CD4-positive, CD25-positive, alpha-beta regulatory T cell (primary cell): Measurements from ENCODE around the gene SDCCAG8. TPM values are rescaled to one million over a fixed set of nuclear protein-coding genes. Genes with fewer than 3 reads are reported as not detected.

Experiments used
- ATAC-seq, 2 donors: fragments of 150-1000 bp; cut with Tn5 transposase; one replicate each; pipeline ENCODE4 v1.10.0; 2021; ENCODE audit warnings: low read depth in 2 of 2, moderate number of reproducible peaks in 2 of 2, moderate library complexity in 1 of 2
- DNase-seq, 3 donors: peaks; one replicate each; pipeline versions ENCODE4 v3.0.0 to v3.0.0-alpha.2; 2012 to 2022; ENCODE audit warnings: mixed read lengths in 1 of 3
- H3K27ac ChIP-seq: one replicate; pipeline ENCODE4 v1.7.0; 2013; ENCODE audit warnings: mild to moderate bottlenecking, low read length; ENCODE audit not compliant: insufficient read depth, poor library complexity, severe bottlenecking
- H3K27me3 ChIP-seq: one replicate; pipeline ENCODE4 v1.7.0; 2013; ENCODE audit warnings: low read length; ENCODE audit not compliant: control insufficient read depth, insufficient read depth
- H3K36me3 ChIP-seq: one replicate; pipeline ENCODE4 v1.7.0; 2013; ENCODE audit warnings: mild to moderate bottlenecking, low read length, moderate library complexity; ENCODE audit not compliant: control insufficient read depth, insufficient read depth
- H3K4me1 ChIP-seq: 2 replicates; pipeline ENCODE4 v1.7.0; 2013; ENCODE audit warnings: mild to moderate bottlenecking, low read length; ENCODE audit not compliant: insufficient read depth, control insufficient read depth, poor library complexity, severe bottlenecking
- H3K4me3 ChIP-seq: one replicate; pipeline ENCODE4 v1.7.0; 2013; ENCODE audit warnings: low read depth, mild to moderate bottlenecking, low read length, moderate library complexity
- H3K9me3 ChIP-seq, 2 experiments: 1 replicate in 1 of 2; 2 replicates in 1 of 2; pipeline ENCODE4 v1.7.0; 2013; ENCODE audit warnings: low read length in 2 of 2, mild to moderate bottlenecking in 1 of 2, moderate library complexity in 1 of 2; ENCODE audit not compliant: control insufficient read depth in 2 of 2
- H3K27ac Mint-ChIP-seq, 3 donors: one replicate each; pipeline ENCODE4 v1.8.0; 2020 to 2022; ENCODE audit warnings: mild to moderate bottlenecking in 3 of 3, mixed read lengths in 3 of 3, moderate library complexity in 2 of 3
- H3K27me3 Mint-ChIP-seq: one replicate; pipeline ENCODE4 v1.8.0; 2022; ENCODE audit warnings: mild to moderate bottlenecking, mixed read lengths
- H3K36me3 Mint-ChIP-seq: one replicate; pipeline ENCODE4 v1.8.0; 2020; ENCODE audit warnings: mixed read lengths
- H3K4me1 Mint-ChIP-seq, 4 donors: one replicate each; pipeline ENCODE4 v1.8.0; 2020 to 2022; ENCODE audit warnings: mixed read lengths in 4 of 4, mild to moderate bottlenecking in 1 of 4
- H3K4me3 Mint-ChIP-seq, 4 donors: one replicate each; pipeline ENCODE4 v1.8.0; 2020 to 2022; ENCODE audit warnings: mild to moderate bottlenecking in 4 of 4, mixed read lengths in 4 of 4, moderate library complexity in 3 of 4
- H3K9me3 Mint-ChIP-seq, 7 donors: one replicate each; pipeline ENCODE4 v1.8.0; 2020 to 2022; ENCODE audit warnings: mixed read lengths in 7 of 7, mild to moderate bottlenecking in 3 of 7, moderate library complexity in 2 of 7
- polyA plus RNA-seq, 4 donors: library from polyadenylated mRNA; unstranded; fragments of 300-500 nt; fragmentation: Illumina TruSeq; gene quantifications; one replicate each; pipeline ENCODE4 v1.2.3, GENCODE V29; 2021
- total RNA-seq: library from RNA; stranded (reverse); gene quantifications from one replicate; pipeline ENCODE4 v1.2.3, GENCODE V29; 2022

Gene SDCCAG8
- total and polyA plus RNA-seq, 5 donors from 2014 or later: 19.4 to 28.5 (median 22.7) TPM

GRCh38 chr1:243315893-243316292 is 60.1 kb downstream of the SDCCAG8 start:
- peak overlapping the region in 2 of 3 donors; percentile 2 to 15 for H3K27ac Mint-ChIP-seq
- no peaks in the 10 kb centered on the region for H3K27me3 Mint-ChIP-seq
- H3K9me3 ChIP-seq: no peaks in the 10 kb centered on the region

GRCh38 chr1:243316366-243316989 is 60.6 kb downstream of the SDCCAG8 start:
- no peak overlapping the region for H3K27ac ChIP-seq
- Mint-ChIP-seq H3K4me3 (no peak overlapping the region), H3K4me1 (peaks cover 0 to 12% (median 4%) of the 10 kb centered on the region in 4 donors), H3K9me3 (no peaks in the 10 kb centered on the region), H3K27ac (peak overlapping the region in 1 of 3 donors; percentile 6), H3K27me3 (no peaks in the 10 kb centered on the region), H3K36me3 (peaks cover 28% of the 10 kb centered on the region)
- peaks cover 9% of the 10 kb centered on the region for H3K36me3 ChIP-seq
- no peaks in the 10 kb centered on the region for H3K4me1 ChIP-seq
- ATAC-seq (no peak), DNase-seq (no peak)
- no peaks in the 10 kb centered on the region for H3K9me3 ChIP-seq
- H3K4me3 ChIP-seq: no peak overlapping the region
- no peaks in the 10 kb centered on the region for H3K27me3 ChIP-seq

More at GRCh38 chr1:243315893-243316292, 60.1 kb downstream of the SDCCAG8 start:
- H3K27ac ChIP-seq: no peak overlapping the region
- peaks cover 32% of the 10 kb centered on the region for H3K36me3 Mint-ChIP-seq
- H3K4me3 ChIP-seq: no peak overlapping the region
- H3K4me1 ChIP-seq: no peaks in the 10 kb centered on the region
- peaks cover 0 to 12% (median 5%) of the 10 kb centered on the region in 4 donors for H3K4me1 Mint-ChIP-seq
- no peaks in the 10 kb centered on the region for H3K9me3 Mint-ChIP-seq
- H3K36me3 ChIP-seq: peaks cover 9% of the 10 kb centered on the region
- DNase-seq (no peak), ATAC-seq (no peak)
- H3K4me3 Mint-ChIP-seq: no peak overlapping the region
- H3K27me3 ChIP-seq: no peaks in the 10 kb centered on the region

GRCh38 chr1:243320224-243320623 is 64.4 kb downstream of the SDCCAG8 start:
- DNase-seq (no peak), ATAC-seq (no peak)
- Histone ChIP-seq H3K4me3 (no peak overlapping the region), H3K27me3 (no peaks in the 10 kb centered on the region), H3K36me3 (peaks cover 5% of the 10 kb centered on the region), H3K27ac (no peak overlapping the region), H3K9me3 (no peaks in the 10 kb centered on the region), H3K4me1 (no peaks in the 10 kb centered on the region)
- H3K4me3 Mint-ChIP-seq: no peak overlapping the region
- peaks cover 0 to 17% (median 1%) of the 10 kb centered on the region in 4 donors for H3K4me1 Mint-ChIP-seq
- H3K27ac Mint-ChIP-seq: peak overlapping the region in 1 of 3 donors; percentile 21
- H3K9me3 Mint-ChIP-seq: no peaks in the 10 kb centered on the region
- no peaks in the 10 kb centered on the region for H3K27me3 Mint-ChIP-seq
- H3K36me3 Mint-ChIP-seq: peaks cover 27% of the 10 kb centered on the region

GRCh38 chr1:243322326-243322725 is 66.5 kb downstream of the SDCCAG8 start:
- Mint-ChIP-seq H3K4me3 (no peak overlapping the region), H3K27me3 (no peaks in the 10 kb centered on the region), H3K36me3 (peaks cover 14% of the 10 kb centered on the region), H3K27ac (no peak overlapping the region), H3K9me3 (no peaks in the 10 kb centered on the region), H3K4me1 (peaks cover 0 to 16% (median 1%) of the 10 kb centered on the region in 4 donors)
- Histone ChIP-seq H3K4me1 (no peaks in the 10 kb centered on the region), H3K4me3 (no peak overlapping the region), H3K9me3 (no peaks in the 10 kb centered on the region), H3K36me3 (peaks cover 5% of the 10 kb centered on the region), H3K27me3 (no peaks in the 10 kb centered on the region), H3K27ac (no peak overlapping the region)
- no peak for DNase-seq
- no peak for ATAC-seq

- peaks cover 6% of the 10 kb centered on the region for H3K36me3 Mint-ChIP-seq
- H3K27me3 Mint-ChIP-seq: no peaks in the 10 kb centered on the region
- Histone ChIP-seq H3K27me3 (no peaks in the 10 kb centered on the region), H3K27ac (no peak overlapping the region), H3K4me1 (no peaks in the 10 kb centered on the region), H3K4me3 (no peak overlapping the region), H3K36me3 (peaks cover 2% of the 10 kb centered on the region), H3K9me3 (no peaks in the 10 kb centered on the region)
- H3K9me3 Mint-ChIP-seq: no peaks in the 10 kb centered on the region
- DNase-seq: no peak
- ATAC-seq: no peak
- no peak overlapping the region for H3K4me3 Mint-ChIP-seq
- peak overlapping the region in 1 of 3 donors; percentile 4 for H3K27ac Mint-ChIP-seq
- H3K4me1 Mint-ChIP-seq: peaks cover 0 to 16% (median 1%) of the 10 kb centered on the region in 4 donors
Measured at GRCh38 chr1:243323491-243323890, 67.7 kb downstream of the SDCCAG8 start.

- H3K27me3 ChIP-seq: no peaks in the 10 kb centered on the region
- Mint-ChIP-seq H3K36me3 (peaks cover 6% of the 10 kb centered on the region), H3K27ac (no peak overlapping the region), H3K9me3 (no peaks in the 10 kb centered on the region), H3K27me3 (no peaks in the 10 kb centered on the region), H3K4me1 (peaks cover 0 to 9% (median 1%) of the 10 kb centered on the region in 4 donors), H3K4me3 (no peak overlapping the region)
- no peaks in the 10 kb centered on the region for H3K4me1 ChIP-seq
- DNase-seq: peak; percentile 5 to 74 (median 48)
- H3K9me3 ChIP-seq: no peaks in the 10 kb centered on the region
- ATAC-seq: no peak
- H3K4me3 ChIP-seq: no peak overlapping the region
- H3K36me3 ChIP-seq: no peaks in the 10 kb centered on the region
- H3K27ac ChIP-seq: no peak overlapping the region
Measured at GRCh38 chr1:243325305-243325890, 69.6 kb downstream of the SDCCAG8 start.

GRCh38 chr1:243332440-243332839 is 76.6 kb downstream of the SDCCAG8 start:
- Histone ChIP-seq H3K4me3 (no peak overlapping the region), H3K9me3 (no peaks in the 10 kb centered on the region), H3K27ac (no peak overlapping the region), H3K27me3 (no peaks in the 10 kb centered on the region), H3K36me3 (peaks cover 21% of the 10 kb centered on the region), H3K4me1 (no peaks in the 10 kb centered on the region)
- Mint-ChIP-seq H3K9me3 (no peaks in the 10 kb centered on the region), H3K27ac (no peak overlapping the region), H3K4me3 (no peak overlapping the region), H3K27me3 (no peaks in the 10 kb centered on the region), H3K36me3 (peaks cover 50% of the 10 kb centered on the region), H3K4me1 (peaks cover 0 to 6% (median 0%) of the 10 kb centered on the region in 4 donors)
- DNase-seq (no peak), ATAC-seq (no peak)

- H3K9me3 Mint-ChIP-seq: no peaks in the 10 kb centered on the region
- no peak overlapping the region for H3K27ac ChIP-seq
- DNase-seq (no peak), ATAC-seq (no peak)
- H3K9me3 ChIP-seq: no peaks in the 10 kb centered on the region
- peaks cover 24% of the 10 kb centered on the region for H3K36me3 ChIP-seq
- H3K4me1 Mint-ChIP-seq: peaks cover 0 to 8% (median 0%) of the 10 kb centered on the region in 4 donors
- H3K36me3 Mint-ChIP-seq: peaks cover 50% of the 10 kb centered on the region
- no peaks in the 10 kb centered on the region for H3K27me3 Mint-ChIP-seq
- no peak overlapping the region for H3K4me3 ChIP-seq
- no peaks in the 10 kb centered on the region for H3K4me1 ChIP-seq
- no peaks in the 10 kb centered on the region for H3K27me3 ChIP-seq
- H3K27ac Mint-ChIP-seq: no peak overlapping the region
- H3K4me3 Mint-ChIP-seq: no peak overlapping the region
Measured at GRCh38 chr1:243335292-243335691, 79.5 kb downstream of the SDCCAG8 start.
